Astrocyte of the cerebellum (primary cell): Measurements from ENCODE around the gene IDUA.

Source experiments
- DNase-seq: peaks from one replicate; pipeline ENCODE4 v3.0.0-alpha.2; 2011; ENCODE audit warnings: low read depth
- H3K4me3 ChIP-seq: 2 replicates; pipeline ENCODE4 v1.5.1; 2011; ENCODE audit warnings: mild to moderate bottlenecking, low read depth, low read length, moderate library complexity
- in situ Hi-C: cut with HindIII; loops from 2 replicates; pipeline ENCODE4 v1.10.0; 2017; ENCODE audit warnings: low sequenced_read_pairs
- TF ChIP-seq, protein P1 (sequence below): IDR thresholded peaks from 2 replicates; pipeline ENCODE4 v1.5.1; 2012; ENCODE audit warnings: low read length, low read depth, moderate library complexity, mild to moderate bottlenecking; ENCODE audit errors: missing control alignments

Gene IDUA

DNA sequence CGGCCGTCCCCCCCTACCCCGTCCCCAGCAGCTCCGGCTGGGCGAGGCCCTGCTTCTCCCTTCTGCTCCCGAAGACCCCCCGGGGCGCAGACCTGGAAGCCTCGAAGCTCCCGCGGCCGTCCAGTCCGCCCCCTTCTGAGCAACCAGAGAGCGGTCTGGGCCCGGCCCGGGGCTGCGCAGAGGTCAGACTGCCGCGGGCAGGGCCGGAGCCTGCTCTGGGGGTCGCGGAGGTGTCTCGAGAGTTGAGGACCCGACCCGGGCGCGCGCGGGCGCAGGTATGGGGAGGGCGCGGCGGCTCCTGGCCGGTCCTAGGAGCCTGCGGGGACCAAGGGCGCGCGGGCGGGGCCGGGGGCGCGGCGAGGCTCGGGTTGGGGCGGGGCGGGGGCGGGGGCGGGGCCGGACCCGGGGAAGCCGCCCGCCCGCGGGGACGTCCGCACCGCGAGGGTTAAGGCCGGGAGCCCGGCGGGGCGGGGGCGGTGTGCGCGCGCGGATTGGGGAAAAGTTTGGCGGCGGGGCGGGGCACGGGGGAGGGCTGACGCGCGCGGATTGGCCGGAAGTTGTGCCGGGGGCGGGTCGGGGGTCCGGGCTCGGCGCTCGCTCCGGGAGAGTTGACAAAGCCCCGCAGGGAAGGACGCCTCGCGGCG is 24.3 kb downstream of the IDUA start, which contains the start of gene FGFRL1:
TSS of gene FGFRL1 (plus strand) at position 605 of the 644 bp plus-strand sequence. CDS start 860 bp downstream, outside the sequence.
- H3K4me3 ChIP-seq, result peak within 1 kb of the TSS; percentile 61
- peak; percentile 55 for DNase-seq
- in situ Hi-C loops, result no loop called here
- TF ChIP-seq, protein P1, sequence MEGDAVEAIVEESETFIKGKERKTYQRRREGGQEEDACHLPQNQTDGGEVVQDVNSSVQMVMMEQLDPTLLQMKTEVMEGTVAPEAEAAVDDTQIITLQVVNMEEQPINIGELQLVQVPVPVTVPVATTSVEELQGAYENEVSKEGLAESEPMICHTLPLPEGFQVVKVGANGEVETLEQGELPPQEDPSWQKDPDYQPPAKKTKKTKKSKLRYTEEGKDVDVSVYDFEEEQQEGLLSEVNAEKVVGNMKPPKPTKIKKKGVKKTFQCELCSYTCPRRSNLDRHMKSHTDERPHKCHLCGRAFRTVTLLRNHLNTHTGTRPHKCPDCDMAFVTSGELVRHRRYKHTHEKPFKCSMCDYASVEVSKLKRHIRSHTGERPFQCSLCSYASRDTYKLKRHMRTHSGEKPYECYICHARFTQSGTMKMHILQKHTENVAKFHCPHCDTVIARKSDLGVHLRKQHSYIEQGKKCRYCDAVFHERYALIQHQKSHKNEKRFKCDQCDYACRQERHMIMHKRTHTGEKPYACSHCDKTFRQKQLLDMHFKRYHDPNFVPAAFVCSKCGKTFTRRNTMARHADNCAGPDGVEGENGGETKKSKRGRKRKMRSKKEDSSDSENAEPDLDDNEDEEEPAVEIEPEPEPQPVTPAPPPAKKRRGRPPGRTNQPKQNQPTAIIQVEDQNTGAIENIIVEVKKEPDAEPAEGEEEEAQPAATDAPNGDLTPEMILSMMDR, result no peak

DNA sequence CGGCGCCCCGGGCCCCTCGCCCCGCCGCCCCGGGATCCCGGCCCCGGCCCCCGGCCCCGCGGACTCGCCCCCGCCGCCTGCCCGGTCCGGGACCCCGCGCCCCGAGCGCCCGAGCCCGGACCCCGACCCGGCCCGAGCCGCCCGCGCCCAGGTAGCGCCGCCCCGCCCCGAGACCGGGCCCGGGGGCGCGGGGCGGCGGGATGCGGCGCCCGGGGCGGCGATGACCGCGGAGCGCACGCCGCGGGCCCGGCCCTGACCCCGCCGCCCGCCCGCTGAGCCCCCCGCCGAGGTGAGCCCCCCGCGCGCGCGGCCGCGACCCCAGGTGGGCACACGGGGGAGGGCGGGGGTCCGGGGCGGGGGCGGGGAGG is 24.8 kb downstream of the IDUA start:
- TF ChIP-seq, protein P1, result no peak
- in situ Hi-C loops, result no loop called here
- no peak for DNase-seq
- H3K4me3 ChIP-seq, result no peak overlapping the region

DNA sequence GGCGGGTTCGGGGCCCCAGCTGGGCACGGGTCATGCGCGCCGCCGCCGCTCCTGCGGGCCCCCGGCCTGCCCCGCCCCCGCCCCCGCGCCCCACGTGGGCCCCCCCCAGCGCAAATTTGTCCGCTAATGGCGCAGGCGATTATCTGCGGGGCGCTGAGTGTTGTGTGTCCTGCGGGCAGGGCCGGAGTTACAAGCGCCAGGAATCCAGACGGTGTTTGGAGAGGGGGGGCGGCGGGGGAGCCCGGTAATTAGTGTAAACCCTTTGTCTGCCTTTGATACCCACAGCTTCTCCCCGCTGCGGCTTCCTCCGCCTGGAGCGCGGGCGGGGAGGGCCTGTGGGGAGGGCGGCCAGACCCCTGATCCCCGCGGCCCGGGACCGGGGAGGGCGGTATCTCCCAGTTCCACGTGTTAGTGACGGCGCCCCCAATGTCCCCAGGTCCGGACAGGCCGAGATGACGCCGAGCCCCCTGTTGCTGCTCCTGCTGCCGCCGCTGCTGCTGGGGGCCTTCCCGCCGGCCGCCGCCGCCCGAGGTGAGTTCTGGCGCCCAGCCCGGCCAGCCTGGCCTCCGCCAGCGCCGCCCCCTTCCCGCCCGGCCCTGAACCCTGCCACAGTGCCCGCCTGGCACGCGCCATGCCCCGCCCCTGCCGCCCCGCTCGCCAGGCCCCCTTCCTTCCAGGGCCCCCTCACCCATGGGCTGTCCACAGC is 25.3 kb downstream of the IDUA start:
- TF ChIP-seq, protein P1, result no peak
- peak; percentile 33 for DNase-seq
- H3K4me3 ChIP-seq, result peak overlapping the region; percentile 61

DNA sequence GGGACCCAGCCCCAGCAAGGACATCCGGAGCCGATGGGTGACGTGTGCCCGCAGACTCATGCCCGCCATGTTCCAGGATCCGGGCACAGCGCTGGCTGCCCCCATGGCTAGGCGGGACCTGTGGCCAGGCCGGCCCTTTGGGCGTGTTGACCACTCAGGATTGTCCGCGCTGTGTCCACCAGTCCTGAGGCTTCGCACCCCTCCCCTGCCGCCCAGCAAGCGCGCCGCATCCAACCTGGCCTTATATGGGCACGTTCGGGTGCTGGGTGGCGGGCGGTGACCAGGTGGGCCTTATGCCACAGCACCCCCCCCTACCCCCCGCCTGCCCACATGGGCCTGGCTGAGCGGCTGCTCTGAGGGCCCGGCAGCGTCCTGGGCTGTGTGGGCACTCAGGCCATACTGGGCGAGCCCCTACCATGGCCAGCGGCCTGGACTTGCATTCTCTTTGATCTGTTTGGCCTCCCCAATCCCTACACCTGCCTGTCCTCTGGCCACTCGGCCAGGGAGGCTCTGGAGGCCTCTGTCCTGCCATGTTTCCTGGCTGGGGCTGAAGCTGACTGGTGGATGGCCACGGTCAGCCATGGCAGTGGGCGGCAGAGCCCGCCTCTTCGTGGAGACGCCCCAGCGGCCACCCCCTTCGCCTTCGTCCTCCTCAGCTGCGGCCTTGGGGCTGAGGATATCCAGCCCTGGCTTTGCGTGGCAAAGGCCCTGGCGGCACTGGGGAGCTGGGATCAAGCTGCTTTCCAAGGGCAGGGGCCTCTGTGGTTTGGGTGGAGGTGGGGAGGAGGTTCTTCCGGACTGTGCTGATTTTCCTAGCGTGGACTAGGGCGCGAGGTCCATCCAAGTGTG is 26.6 kb downstream of the IDUA start:
- TF ChIP-seq, protein P1, result no peak
- in situ Hi-C loops, result no loop called here
- DNase-seq, result no peak
- peak overlapping the region; percentile 61 for H3K4me3 ChIP-seq

More for the DNA sequence above, 25.3 kb downstream of the IDUA start:
- in situ Hi-C loops, result no loop called here

DNA sequence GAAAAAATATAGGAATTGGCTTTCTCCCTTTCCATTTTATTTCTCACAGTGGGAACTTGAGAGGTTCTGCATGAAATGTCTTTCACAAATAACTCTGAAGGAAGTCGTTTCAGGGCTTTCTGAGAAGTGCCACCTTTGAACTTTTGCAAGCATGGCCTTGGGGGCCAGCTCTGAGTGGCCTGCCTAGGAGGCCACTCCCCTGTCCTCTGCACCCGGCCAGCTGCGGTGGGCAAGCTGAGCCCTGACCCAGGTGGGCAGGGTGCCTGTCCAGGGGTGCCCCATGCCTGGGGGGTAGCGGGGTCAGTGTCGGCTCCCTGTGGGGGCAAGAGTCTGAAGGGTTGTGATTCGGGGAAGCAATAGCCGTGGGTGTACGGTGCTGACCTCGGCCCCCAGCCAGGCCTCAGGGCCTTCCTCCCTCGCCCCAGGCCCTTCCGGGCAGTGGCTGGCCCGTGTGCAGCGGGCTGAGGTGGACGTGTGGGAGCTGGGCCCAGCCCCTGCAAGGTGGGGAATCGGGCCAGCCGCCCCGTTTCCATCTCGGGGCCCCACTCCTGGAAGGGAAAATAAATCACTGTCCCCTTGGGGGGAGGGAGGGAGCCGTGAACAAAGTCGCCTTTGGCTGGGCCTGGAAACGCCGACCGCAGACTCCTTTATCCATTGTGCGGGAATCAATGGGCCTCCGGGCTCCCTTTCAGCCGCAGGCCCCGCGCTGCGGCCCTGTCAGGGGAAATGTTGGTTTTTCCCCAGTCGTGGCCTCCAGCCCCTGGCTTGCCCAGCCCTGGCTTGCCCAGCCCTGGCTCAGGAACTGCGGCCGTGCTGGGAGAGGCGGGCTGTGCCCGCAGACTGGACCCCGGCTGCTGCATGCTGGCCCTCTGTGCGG is 27.7 kb downstream of the IDUA start:
- TF ChIP-seq, protein P1, result no peak
- no peak for DNase-seq
- in situ Hi-C loops, result no loop called here
- peak overlapping the region; percentile 26 for H3K4me3 ChIP-seq
